Measurements from ENCODE around the gene PHF21A.
A peak's percentile ranks its signal among the peaks of the same experiment; 100 is the strongest.

Gene PHF21A

DNA sequence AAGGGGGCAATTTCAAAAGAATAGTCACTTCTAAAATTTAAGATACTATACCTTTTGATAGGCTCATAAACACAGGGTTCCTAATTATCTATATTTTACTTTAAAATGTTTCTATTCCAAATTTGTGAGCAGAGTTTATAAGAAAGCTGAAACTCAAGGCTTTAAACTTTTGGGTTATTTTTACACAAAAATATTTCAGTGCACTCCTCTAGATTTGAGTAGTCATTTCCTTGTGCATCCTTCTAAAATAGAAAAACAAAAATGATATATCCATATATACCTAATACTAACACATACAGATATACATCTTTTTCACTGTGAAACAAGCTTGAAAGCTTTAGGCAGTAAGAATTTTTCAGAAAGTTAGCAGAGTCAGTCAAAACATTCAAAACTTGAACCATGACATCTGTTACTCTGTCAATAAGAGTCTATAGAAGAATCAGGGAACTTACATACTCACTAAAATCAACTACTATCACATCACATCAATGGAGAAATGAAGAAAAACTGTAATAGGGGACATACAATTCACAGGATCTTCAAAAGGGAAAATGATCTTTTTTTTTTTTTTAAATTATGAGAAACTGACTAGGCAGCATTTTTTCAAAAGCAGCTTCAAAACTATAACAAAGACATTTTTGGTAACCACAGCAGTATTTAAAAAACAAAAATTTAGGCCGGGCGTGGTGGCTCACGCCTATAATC lies 5.1 kb downstream of the PHF21A start:
- TF ChIP-seq, protein P1, sequence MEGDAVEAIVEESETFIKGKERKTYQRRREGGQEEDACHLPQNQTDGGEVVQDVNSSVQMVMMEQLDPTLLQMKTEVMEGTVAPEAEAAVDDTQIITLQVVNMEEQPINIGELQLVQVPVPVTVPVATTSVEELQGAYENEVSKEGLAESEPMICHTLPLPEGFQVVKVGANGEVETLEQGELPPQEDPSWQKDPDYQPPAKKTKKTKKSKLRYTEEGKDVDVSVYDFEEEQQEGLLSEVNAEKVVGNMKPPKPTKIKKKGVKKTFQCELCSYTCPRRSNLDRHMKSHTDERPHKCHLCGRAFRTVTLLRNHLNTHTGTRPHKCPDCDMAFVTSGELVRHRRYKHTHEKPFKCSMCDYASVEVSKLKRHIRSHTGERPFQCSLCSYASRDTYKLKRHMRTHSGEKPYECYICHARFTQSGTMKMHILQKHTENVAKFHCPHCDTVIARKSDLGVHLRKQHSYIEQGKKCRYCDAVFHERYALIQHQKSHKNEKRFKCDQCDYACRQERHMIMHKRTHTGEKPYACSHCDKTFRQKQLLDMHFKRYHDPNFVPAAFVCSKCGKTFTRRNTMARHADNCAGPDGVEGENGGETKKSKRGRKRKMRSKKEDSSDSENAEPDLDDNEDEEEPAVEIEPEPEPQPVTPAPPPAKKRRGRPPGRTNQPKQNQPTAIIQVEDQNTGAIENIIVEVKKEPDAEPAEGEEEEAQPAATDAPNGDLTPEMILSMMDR (IDR thresholded peaks at IDR 0.05; ENCODE audit: borderline replicate concordance, insufficient read depth, low read depth, low read length), result no peak
- peak overlapping the region; percentile 5 for H3K4me3 ChIP-seq (ENCODE audit: low read depth, low read length)

DNA sequence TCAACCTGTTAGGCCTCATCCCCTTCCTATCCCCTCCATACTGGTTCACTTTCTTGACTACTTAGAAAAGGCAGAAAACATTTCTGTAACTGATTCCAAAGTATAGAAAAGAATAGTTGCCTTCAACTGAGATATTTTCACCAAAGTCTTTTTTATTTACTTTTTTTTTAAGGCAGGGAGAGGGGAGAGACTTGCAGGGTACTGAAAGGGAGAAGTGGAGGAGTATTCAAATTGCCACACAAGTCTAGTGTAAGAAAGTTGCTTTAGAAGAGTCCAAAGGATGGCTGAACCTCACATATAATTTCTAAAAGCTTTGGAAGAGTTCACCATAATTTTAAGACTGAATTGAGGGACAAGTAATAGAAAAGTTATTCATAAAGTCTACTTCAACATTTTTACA lies 6.3 kb downstream of the PHF21A start:
- no peak overlapping the region for H3K4me3 ChIP-seq (ENCODE audit: low read depth, low read length)
- TF ChIP-seq, protein P1 (IDR thresholded peaks at IDR 0.05; ENCODE audit: borderline replicate concordance, insufficient read depth, low read depth, low read length), result no peak

DNA sequence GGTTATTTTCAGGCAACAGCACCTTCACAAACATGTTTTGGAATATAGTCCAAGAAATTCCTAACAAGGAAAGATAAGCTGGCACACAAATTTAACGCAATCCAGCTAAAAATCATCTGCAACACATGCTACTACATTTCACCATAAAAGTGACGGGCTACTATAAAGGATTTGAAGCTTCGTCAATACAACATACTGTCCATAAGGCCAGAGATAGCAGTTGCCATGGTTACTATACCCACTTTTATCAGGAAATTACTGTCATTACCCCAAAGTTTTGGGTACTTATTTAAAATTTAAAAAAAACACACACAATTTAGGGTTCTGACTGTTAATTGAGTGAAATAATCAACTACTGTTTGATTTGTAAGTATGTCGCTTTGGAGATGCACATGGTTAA lies 6.9 kb downstream of the PHF21A start:
- H3K4me3 ChIP-seq (ENCODE audit: low read depth, low read length), result no peak overlapping the region
- TF ChIP-seq, protein P1 (IDR thresholded peaks at IDR 0.05; ENCODE audit: borderline replicate concordance, insufficient read depth, low read depth, low read length), result no peak

DNA sequence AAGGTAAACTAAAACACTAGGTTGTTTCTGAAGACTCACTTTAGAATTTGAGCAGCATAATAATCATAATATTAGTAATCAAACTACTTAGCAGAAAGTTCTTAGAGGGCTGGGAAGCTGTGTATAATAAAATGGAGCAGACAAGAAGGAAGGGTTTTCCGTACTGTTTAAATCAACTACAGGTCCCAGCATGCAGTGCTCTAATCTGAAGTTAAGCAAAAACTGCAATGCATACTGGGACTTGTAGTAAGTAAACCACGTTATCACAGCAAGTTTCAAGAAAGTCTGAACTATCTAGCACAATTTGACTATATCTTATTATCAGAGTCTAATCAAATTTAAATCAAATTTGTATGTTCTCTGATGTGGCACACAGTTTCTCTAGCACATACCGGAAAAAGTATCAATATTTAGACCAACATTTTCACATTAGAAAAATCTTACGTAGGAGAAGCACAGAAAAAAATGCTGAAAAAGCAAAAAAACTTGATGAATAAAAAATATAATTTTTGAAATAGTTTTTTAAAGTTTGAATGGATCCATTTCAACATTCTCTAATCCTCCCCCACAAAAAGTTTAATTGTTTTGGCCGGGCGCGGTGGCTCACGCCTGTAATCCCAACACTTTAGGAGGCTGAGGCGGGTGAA lies 8.2 kb downstream of the PHF21A start:
- H3K4me3 ChIP-seq (ENCODE audit: low read depth, low read length), result no peak overlapping the region
- TF ChIP-seq, protein P1 (IDR thresholded peaks at IDR 0.05; ENCODE audit: borderline replicate concordance, insufficient read depth, low read depth, low read length), result no peak

DNA sequence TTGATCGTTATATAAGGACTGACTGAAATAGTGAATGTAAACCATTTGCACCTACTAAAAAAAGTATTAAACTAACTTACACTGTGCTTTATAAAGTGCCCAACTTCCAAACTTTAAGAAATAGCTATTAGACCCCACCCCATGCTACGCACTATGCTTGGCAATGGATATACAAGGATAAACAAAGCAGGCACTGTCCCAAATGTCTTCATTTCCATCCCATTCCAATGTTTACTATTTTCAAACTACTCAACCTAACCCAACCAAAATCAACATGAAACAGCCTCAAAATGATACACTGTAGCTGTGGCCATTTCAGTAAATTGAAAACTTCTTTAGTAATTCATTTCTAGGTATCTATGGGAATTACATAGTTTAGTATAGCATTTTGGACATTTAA lies 12.5 kb downstream of the PHF21A start:
- TF ChIP-seq, protein P1 (IDR thresholded peaks at IDR 0.05; ENCODE audit: borderline replicate concordance, insufficient read depth, low read depth, low read length), result no peak
- no peak overlapping the region for H3K4me3 ChIP-seq (ENCODE audit: low read depth, low read length)

DNA sequence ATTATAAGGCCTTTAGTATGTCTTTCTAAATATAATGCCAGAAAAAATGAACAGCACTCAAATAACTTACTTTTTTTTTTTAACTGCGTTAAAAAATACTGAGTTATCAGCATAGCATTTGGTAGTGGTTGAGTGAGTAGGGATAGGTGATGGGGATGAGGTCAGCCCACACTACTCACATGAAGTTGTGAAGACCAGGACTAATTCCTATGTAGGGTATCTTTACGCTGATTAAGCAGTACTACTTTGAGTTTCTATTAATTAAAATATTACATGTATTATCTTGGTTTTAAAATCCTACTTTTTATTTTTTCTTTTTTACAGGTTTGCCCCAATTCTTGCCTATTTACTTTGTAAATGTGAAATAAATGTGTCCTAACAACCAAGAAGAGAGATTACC lies 13.5 kb downstream of the PHF21A start:
- H3K4me3 ChIP-seq (ENCODE audit: low read depth, low read length), result no peak overlapping the region
- TF ChIP-seq, protein P1 (IDR thresholded peaks at IDR 0.05; ENCODE audit: borderline replicate concordance, insufficient read depth, low read depth, low read length), result no peak

DNA sequence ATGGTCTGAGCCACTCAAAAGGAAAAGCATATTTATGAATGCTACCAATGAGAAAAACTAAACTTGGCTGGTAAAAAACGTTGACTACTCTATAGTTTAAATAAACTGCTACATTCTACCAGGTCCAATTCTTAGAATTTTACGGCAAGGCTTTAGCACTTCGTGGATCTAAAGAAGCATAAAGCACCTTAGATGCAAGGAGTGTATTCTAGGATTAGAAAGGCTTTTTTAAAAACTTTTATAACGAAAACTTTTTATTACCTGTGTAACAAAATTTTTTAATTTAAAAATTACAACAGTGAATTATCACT lies 13.9 kb downstream of the PHF21A start:
- H3K4me3 ChIP-seq (ENCODE audit: low read depth, low read length), result no peak overlapping the region
- TF ChIP-seq, protein P1 (IDR thresholded peaks at IDR 0.05; ENCODE audit: borderline replicate concordance, insufficient read depth, low read depth, low read length), result no peak

All from GM12875 (cell line).